ENCODE data around the gene COL4A6. TPM values are rescaled to one million over a fixed set of nuclear protein-coding genes. Genes with fewer than 3 reads are reported as not detected.
A peak's percentile ranks its signal among the peaks of the same experiment; 100 is the strongest.

COL4A6 gene
- polyA plus RNA-seq, 3 donors from 2014 or later, result not detected

DNA sequence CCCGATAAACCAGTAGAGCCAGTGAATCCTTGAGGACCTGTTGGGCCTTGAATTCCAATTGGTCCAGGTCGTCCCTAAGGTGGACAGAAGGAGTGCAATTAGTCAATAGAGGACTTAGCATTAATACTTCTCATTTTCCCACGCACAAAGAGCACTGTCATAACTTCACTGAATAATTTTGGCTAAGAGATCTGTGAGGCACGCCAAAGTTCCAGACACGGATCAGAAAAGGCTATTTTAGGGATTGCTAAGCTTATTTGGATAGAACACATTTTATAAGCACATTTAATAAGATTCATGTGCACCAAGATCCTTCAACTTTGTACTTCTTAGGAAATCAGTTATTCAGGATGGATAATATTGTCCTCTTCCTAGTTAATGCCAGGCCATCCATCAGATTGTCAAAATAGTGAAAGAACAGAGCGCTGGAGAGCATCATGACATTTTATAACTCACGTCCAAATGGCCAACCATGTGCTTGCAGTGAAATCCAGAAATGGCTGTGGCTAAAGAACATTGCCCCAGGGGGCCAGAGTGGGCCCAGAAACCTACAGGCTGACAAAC, 216.8 kb downstream of the COL4A6 start:
- Mint-ChIP-seq H3K9me3 (no peaks in the 10 kb centered on the region), H3K4me1 (no peaks in the 10 kb centered on the region), H3K27ac (no peak overlapping the region), H3K27me3 (ENCODE audit: low read depth in 3 of 3) (peaks cover 3 to 7% (median 4%) of the 10 kb centered on the region in 3 donors), H3K36me3 (no peaks in the 10 kb centered on the region), H3K4me3 (no peak overlapping the region)
- DNase-seq, result no peak

DNA sequence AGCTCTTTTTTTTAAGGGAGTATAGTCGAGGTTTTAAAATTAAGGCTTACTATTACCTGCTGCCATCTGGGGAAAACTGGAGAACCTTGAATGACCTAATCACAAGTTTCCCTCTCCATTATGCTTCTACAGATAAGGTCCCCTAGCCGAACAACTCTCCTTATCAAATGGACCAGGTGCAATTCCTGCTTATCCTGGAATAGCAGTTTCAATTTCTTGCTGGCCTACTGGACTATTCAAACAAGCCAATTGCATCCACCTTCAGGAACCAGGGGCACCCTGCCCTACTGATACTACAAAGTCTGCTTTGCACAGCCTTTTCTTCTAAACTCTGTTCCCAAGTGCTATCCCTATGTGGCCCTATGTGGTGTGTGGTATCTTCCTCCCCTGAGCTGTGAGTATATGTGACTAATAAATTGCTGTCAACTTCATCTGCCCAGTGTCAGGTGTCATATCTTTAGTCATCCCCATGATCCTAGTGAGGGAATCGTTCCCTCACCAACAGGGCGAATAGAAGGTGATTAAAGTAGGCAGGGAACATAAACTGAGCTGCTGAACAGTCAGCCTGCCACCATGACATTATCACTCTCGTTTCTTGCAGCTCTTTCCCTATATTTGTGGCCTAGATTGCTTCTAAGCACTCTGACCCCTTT, 218.1 kb downstream of the COL4A6 start:
- Mint-ChIP-seq H3K27ac (no peak overlapping the region), H3K4me1 (no peaks in the 10 kb centered on the region), H3K36me3 (no peaks in the 10 kb centered on the region), H3K27me3 (ENCODE audit: low read depth in 3 of 3) (peaks cover 3 to 7% (median 4%) of the 10 kb centered on the region in 3 donors), H3K9me3 (no peaks in the 10 kb centered on the region), H3K4me3 (no peak overlapping the region)
- no peak for DNase-seq

DNA sequence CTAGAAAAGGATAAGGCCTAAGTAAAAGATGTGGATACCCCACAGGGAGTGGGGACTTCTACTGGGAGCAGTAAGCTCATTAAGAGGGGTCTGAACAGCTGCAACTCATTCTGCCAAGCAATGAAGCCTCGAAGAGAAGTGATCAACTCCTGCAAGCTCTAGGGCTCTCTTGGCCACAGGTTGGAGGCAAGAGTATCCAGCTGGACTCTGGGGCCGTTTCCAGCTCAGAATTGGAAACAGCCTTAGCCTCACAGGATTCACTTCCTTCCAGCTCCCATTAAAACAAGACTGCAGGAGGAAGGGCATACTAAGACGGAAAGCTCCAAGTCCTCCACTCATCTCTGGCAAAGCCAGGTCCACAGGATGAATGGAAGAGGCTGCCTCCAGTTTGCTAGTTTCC, 220.3 kb downstream of the COL4A6 start:
- DNase-seq, result no peak
- Mint-ChIP-seq H3K9me3 (no peaks in the 10 kb centered on the region), H3K36me3 (no peaks in the 10 kb centered on the region), H3K4me1 (no peaks in the 10 kb centered on the region), H3K4me3 (no peak overlapping the region), H3K27me3 (ENCODE audit: low read depth in 3 of 3) (peaks cover 2 to 6% (median 4%) of the 10 kb centered on the region in 3 donors), H3K27ac (no peak overlapping the region)

DNA sequence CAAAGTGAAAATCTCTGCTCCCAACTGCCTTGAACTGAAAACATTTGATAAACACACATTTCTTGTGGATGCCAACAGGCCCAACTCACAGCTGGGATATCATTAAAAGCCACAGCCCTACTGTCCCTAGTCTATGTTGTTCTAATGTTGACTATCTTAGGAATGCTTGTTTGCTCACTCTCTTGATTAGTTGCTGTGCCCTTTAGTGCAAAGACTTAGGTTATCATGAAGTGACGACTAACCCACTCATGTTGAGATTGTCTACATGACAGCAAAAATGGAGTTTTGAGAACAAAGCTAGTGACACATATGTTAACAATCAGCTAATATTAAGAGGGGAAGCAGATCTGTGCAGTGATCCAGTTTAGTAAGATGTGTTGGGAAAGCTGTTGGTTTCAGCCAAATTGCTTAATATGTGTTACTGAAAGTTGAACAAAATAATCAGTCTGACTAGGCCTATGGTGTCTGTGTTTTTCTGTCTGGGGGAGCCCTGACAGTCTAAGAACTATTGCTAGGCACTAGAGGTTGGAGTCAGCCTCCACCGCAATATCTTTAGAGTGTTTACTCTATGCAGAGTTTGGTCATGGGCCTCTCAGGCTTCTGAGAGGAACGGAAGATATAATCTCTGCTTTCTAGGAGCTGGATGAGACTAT, 221.2 kb downstream of the COL4A6 start:
- H3K36me3 Mint-ChIP-seq, result no peaks in the 10 kb centered on the region
- H3K27ac Mint-ChIP-seq, result no peak overlapping the region
- no peak overlapping the region for H3K4me3 Mint-ChIP-seq
- peaks cover 2 to 5% (median 4%) of the 10 kb centered on the region in 3 donors for H3K27me3 Mint-ChIP-seq (ENCODE audit: low read depth in 3 of 3)
- H3K4me1 Mint-ChIP-seq, result no peaks in the 10 kb centered on the region
- DNase-seq, result no peak
- H3K9me3 Mint-ChIP-seq, result no peaks in the 10 kb centered on the region

DNA sequence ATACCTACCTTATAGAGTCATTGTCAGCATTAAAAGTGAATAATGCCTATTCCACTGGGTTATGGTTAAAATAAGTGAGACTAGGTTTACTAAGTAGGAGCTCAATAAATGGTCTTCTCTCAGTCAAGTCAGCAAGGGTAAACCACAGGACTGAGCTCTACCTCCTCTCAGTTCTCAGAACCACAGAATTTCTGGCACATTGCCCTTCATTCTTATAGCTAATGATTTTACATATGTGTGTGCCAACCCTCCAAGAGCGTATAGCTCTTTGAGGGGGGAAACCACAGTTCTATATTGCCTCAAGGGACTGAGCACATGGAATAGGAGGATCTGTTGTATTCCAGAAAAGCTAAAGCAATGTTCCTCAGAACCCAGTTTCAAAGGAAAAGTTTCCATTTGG, 221.8 kb downstream of the COL4A6 start:
- peaks cover 2 to 5% (median 4%) of the 10 kb centered on the region in 3 donors for H3K27me3 Mint-ChIP-seq (ENCODE audit: low read depth in 3 of 3)
- no peak overlapping the region for H3K4me3 Mint-ChIP-seq
- no peaks in the 10 kb centered on the region for H3K9me3 Mint-ChIP-seq
- no peak for DNase-seq
- no peak overlapping the region for H3K27ac Mint-ChIP-seq
- no peaks in the 10 kb centered on the region for H3K36me3 Mint-ChIP-seq
- no peaks in the 10 kb centered on the region for H3K4me1 Mint-ChIP-seq

DNA sequence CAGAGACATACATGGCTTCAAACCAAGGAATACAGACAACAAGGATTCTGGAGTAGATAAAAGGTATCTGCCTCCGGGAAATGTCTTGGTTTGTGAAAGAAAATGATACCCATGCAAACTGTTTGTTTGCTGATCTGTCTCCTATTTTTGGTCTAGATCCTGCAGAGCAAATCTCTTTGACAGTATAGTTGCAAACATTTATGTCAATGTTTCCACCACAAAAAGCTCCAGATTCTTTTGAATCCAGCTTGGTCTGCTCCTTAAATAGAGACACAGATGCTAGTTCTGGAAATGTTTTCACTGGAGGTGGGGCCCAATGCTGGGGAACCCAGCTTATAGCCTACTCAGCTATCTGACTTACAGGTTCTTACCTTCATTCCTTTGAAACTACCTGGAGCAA, 226.9 kb downstream of the COL4A6 start:
- no peak for DNase-seq
- H3K27ac Mint-ChIP-seq, result no peak overlapping the region
- no peaks in the 10 kb centered on the region for H3K36me3 Mint-ChIP-seq
- H3K4me1 Mint-ChIP-seq, result no peaks in the 10 kb centered on the region
- H3K27me3 Mint-ChIP-seq (ENCODE audit: low read depth in 3 of 3), result peaks cover 0 to 8% (median 2%) of the 10 kb centered on the region in 3 donors
- H3K9me3 Mint-ChIP-seq, result no peaks in the 10 kb centered on the region
- no peak overlapping the region for H3K4me3 Mint-ChIP-seq

DNA sequence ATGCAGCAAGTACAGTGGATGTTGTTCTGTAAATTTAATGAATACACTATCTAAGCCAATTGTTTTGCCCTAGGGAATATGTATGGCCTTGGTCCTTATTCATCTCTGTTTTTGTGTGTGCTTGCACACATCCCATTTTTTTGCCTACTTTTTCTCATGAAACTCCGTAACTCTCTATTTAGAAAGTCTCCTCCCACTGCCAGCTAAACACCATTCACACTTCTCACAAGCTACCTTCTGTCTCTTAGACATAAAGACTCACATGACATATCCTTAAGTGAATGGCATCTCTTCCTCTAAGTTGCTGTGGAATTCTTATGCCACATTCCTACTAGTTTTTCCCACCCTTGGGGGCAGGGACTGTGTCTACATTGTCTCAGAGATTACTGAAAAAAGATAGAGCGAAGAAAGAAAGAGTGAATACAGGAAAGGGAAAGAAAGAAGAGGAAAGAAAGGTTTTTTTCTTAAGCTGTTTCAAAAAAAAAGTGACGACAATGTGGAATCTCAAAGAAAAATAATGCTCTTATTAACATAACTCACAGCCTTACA, 229.1 kb downstream of the COL4A6 start:
- no peak for DNase-seq
- Mint-ChIP-seq H3K27ac (no peak overlapping the region), H3K9me3 (no peaks in the 10 kb centered on the region), H3K4me1 (no peaks in the 10 kb centered on the region), H3K27me3 (ENCODE audit: low read depth in 3 of 3) (peaks cover 2 to 15% (median 6%) of the 10 kb centered on the region in 3 donors), H3K36me3 (no peaks in the 10 kb centered on the region), H3K4me3 (no peak overlapping the region)

DNA sequence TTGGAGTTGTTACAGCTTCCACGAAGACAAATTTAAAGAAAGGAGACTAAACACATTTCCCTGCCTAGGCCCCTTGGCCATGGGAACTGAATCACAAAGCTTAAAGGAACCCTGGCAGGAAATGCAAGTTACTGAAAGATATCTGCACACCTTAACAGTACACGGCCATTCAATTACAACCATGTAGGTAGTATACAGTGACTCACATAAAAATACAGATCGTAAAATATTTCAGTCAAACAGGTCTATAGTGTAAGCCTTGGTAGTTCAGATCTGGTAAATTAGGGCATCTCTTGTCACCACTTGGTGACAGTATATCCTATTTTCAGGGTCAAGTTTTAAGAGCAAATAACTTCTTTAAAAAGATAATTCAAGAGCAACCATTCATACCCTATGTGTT, 234.7 kb downstream of the COL4A6 start:
- DNase-seq, result no peak
- H3K27me3 Mint-ChIP-seq (ENCODE audit: low read depth in 3 of 3), result peaks cover 2 to 16% (median 10%) of the 10 kb centered on the region in 3 donors
- H3K4me1 Mint-ChIP-seq, result no peaks in the 10 kb centered on the region
- no peak overlapping the region for H3K4me3 Mint-ChIP-seq
- no peaks in the 10 kb centered on the region for H3K36me3 Mint-ChIP-seq
- H3K9me3 Mint-ChIP-seq, result no peaks in the 10 kb centered on the region
- H3K27ac Mint-ChIP-seq, result no peak overlapping the region

DNA sequence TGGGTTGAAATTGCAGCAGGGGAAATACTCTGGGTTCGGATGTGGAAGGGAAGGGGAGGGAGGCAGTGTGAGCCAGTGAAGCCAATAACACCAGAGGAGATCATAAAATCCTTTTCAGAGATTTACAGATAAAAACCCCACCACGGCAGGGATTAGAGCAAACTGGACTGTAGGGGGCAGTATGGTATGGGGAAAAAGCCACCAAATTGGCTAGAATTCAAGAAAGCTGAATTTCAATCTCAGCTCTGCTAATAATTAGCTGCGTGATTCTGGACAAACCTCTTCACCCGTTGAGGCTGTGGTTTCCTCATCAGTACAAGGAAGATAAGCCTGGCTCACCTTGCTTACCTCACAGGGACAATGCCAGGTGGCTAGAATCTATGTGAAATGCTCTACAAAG, 238.5 kb downstream of the COL4A6 start:
- H3K4me3 Mint-ChIP-seq, result no peak overlapping the region
- H3K4me1 Mint-ChIP-seq, result no peaks in the 10 kb centered on the region
- H3K36me3 Mint-ChIP-seq, result no peaks in the 10 kb centered on the region
- no peak overlapping the region for H3K27ac Mint-ChIP-seq
- DNase-seq, result peak in 1 of 3 donors; percentile 3
- no peaks in the 10 kb centered on the region for H3K9me3 Mint-ChIP-seq
- H3K27me3 Mint-ChIP-seq (ENCODE audit: low read depth in 3 of 3), result peaks cover 0 to 17% (median 6%) of the 10 kb centered on the region in 3 donors

DNA sequence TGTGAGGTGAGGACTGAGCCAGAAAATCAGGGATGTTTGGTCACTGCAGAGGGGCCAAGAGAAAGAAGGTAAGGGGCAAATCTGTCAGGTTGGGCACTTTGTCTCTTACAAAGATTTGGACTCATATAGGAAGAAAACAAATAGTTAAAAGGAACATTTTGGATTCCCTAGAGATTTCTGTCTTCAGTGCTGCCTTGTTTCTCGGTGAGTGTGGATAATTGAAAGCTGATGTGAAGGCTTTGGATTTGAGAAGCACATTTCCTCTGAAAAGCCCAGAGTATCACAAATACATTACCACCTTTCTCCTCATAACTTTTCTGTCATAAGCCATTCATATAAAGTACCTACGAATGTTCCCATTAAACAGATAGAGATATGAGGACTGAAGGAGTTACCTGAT, 239.2 kb downstream of the COL4A6 start:
- no peak overlapping the region for H3K4me3 Mint-ChIP-seq
- H3K36me3 Mint-ChIP-seq, result no peaks in the 10 kb centered on the region
- H3K27ac Mint-ChIP-seq, result no peak overlapping the region
- H3K27me3 Mint-ChIP-seq (ENCODE audit: low read depth in 3 of 3), result peaks cover 0 to 11% (median 7%) of the 10 kb centered on the region in 3 donors
- H3K4me1 Mint-ChIP-seq, result no peaks in the 10 kb centered on the region
- no peaks in the 10 kb centered on the region for H3K9me3 Mint-ChIP-seq
- no peak for DNase-seq

DNA sequence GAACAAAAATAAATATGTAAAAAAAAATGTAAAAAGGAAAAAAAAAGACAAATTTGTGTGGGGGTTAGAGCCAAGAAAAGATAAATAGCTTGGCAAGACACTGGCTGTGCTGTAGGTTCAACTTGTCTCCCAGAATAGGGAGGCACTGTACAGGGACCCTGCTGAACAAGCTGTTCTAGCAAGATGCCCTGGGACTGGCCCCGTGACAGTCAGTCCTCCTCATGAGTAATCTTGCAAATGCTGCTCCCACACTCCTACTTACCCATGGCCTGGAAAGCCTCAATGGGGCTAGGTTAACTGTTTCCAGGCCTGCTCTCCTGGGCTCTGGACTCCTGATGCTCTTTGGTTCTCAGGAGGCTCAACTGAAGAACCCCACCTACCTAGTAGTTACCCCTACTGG, 239.8 kb downstream of the COL4A6 start:
- Mint-ChIP-seq H3K4me1 (no peaks in the 10 kb centered on the region), H3K9me3 (no peaks in the 10 kb centered on the region), H3K27ac (no peak overlapping the region), H3K36me3 (no peaks in the 10 kb centered on the region), H3K4me3 (no peak overlapping the region), H3K27me3 (ENCODE audit: low read depth in 3 of 3) (peaks cover 0 to 11% (median 7%) of the 10 kb centered on the region in 3 donors)
- no peak for DNase-seq

DNA sequence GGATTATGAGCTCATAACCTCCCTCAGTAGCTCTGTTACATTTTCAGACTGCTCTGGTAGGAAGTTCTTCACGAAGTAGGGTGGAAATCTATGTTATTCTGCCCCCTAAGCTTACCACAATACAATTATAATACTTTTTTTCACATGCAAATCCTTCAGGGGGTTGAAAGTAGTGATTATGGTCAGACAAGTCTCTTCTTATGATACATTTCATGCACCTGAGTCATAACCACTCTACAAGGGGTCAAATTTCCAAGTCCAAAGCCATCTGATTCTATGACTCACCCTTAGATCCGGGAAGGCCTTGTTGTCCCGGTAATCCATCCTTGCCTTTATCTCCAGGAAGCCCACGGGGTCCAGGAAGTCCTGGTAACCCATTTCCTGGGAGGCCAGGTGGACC, 251.4 kb downstream of the COL4A6 start:
- Mint-ChIP-seq H3K4me3 (no peak overlapping the region), H3K4me1 (no peaks in the 10 kb centered on the region), H3K27ac (no peak overlapping the region), H3K9me3 (no peaks in the 10 kb centered on the region), H3K36me3 (no peaks in the 10 kb centered on the region), H3K27me3 (ENCODE audit: low read depth in 3 of 3) (peaks cover 4 to 7% (median 5%) of the 10 kb centered on the region in 3 donors)
- DNase-seq, result no peak

DNA sequence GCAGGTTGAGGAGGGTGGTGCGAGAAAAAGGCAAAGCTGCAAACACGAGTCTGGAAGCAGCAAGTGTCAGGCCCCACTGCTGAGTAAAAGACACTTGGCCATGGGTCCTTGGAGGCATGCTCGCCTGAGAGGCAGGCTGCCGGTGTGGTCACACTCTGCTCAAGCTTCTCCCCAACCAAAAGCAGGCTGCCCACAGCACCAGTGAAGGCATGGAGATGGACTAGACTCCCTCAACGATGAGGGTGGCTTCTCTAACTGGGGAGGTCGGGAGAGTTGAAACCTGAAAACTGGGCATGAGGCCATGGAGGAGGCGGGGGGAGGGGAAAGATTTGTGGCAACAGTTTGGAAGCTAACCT, 260.1 kb downstream of the COL4A6 start:
- Mint-ChIP-seq H3K9me3 (no peaks in the 10 kb centered on the region), H3K27me3 (ENCODE audit: low read depth in 3 of 3) (peaks cover 2 to 7% (median 7%) of the 10 kb centered on the region in 3 donors), H3K27ac (no peak overlapping the region)

DNA sequence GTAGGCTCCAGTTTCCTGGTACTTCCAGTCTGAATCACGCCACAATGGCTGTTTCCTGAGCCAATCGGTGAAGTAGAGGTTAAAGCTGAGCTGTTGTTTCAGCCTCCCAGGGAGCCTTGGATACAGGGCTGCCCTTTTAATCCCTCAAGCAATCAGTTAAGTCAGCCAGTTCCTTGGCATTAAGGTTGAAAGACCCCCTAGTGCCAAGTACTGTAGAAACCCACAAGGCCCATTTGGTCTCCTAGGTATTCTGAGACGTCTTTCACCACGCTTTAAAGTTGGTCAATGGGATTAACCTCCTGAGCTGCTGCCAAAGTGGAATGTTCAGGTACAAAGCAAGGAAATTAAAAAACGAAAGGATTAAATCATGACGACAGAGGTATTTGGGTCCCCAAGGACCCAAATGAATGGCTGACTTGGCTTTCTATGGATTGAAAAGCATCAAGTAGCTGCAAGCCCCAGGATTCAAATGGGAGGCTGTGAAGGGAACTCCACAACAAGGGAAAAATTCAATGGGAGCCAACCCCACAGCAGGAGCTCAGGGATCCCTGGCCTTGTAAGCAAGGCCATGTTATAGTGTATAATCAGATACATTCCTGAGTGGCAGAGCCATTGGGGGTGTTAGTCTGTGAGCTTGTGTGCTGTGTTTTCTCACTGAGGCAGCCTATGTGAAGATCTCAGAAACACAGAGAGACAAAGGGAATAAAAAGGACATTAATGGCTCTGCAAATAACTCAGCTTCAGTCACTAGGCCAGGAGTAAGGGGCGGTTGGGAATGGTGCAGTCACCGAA, 260.7 kb downstream of the COL4A6 start:
- no peak for DNase-seq

More for the DNA sequence above, 260.1 kb downstream of the COL4A6 start:
- Mint-ChIP-seq H3K4me3 (no peak overlapping the region), H3K4me1 (no peaks in the 10 kb centered on the region), H3K36me3 (no peaks in the 10 kb centered on the region)
- DNase-seq, result no peak

More for the DNA sequence above, 260.7 kb downstream of the COL4A6 start:
- Mint-ChIP-seq H3K27ac (no peak overlapping the region), H3K4me1 (no peaks in the 10 kb centered on the region), H3K27me3 (ENCODE audit: low read depth in 3 of 3) (peaks cover 2 to 7% (median 5%) of the 10 kb centered on the region in 3 donors), H3K9me3 (no peaks in the 10 kb centered on the region), H3K4me3 (no peak overlapping the region), H3K36me3 (no peaks in the 10 kb centered on the region)

Data from immature natural killer cell (primary cell).